Measurements from ENCODE around the gene TIGIT. TPM values are rescaled to one million over a fixed set of nuclear protein-coding genes. Genes with fewer than 3 reads are reported as not detected.

TIGIT gene
- total and polyA plus RNA-seq, 2 experiments from 2014 or later: not detected

GRCh38 chr3:114286266-114286665 is 7.6 kb upstream of the TIGIT start:
- no peak for TF ChIP-seq CTCF (IDR thresholded peaks at IDR 0.05; ENCODE audit: low read depth, low read length)
- no peak for DNase-seq (ENCODE audit: low read depth in 1 of 2, low spot score in 1 of 2)

GRCh38 chr3:114290911-114291901 is 2.6 kb upstream of the TIGIT start:
- Histone ChIP-seq H3K27me3 (no peaks in the 10 kb centered on the region), H3K27ac (no peak overlapping the region), H3K36me3 (no peaks in the 10 kb centered on the region), H3K4me3 (no peak overlapping the region), H3K4me1 (ENCODE audit: low read depth) (peaks cover 4% of the 10 kb centered on the region), H3K9me3 (ENCODE audit: low read depth) (no peaks in the 10 kb centered on the region)
- peak; percentile 64 to 69 for DNase-seq (ENCODE audit: low read depth in 1 of 2, low spot score in 1 of 2)
- peak; percentile 79 for TF ChIP-seq CTCF (IDR thresholded peaks at IDR 0.05; ENCODE audit: low read depth, low read length)

More at GRCh38 chr3:114286266-114286665, 7.6 kb upstream of the TIGIT start:
- Histone ChIP-seq H3K36me3 (no peaks in the 10 kb centered on the region), H3K9me3 (ENCODE audit: low read depth) (no peaks in the 10 kb centered on the region), H3K4me1 (ENCODE audit: low read depth) (no peaks in the 10 kb centered on the region), H3K27ac (no peak overlapping the region), H3K27me3 (no peaks in the 10 kb centered on the region), H3K4me3 (no peak overlapping the region)

- no peak for DNase-seq (ENCODE audit: low read depth in 1 of 2, low spot score in 1 of 2)
- peaks cover 4% of the 10 kb centered on the region for H3K4me1 ChIP-seq (ENCODE audit: low read depth)
- H3K27me3 ChIP-seq: no peaks in the 10 kb centered on the region
- no peaks in the 10 kb centered on the region for H3K36me3 ChIP-seq
- no peaks in the 10 kb centered on the region for H3K9me3 ChIP-seq (ENCODE audit: low read depth)
- no peak for TF ChIP-seq CTCF (IDR thresholded peaks at IDR 0.05; ENCODE audit: low read depth, low read length)
- H3K4me3 ChIP-seq: no peak overlapping the region
- H3K27ac ChIP-seq: no peak overlapping the region
Measured at GRCh38 chr3:114294940-114295480, 1.2 kb downstream of the TIGIT start.

GRCh38 chr3:114295946-114296345 is 2.1 kb downstream of the TIGIT start:
- Histone ChIP-seq H3K36me3 (no peaks in the 10 kb centered on the region), H3K27ac (no peak overlapping the region), H3K4me3 (no peak overlapping the region), H3K27me3 (no peaks in the 10 kb centered on the region), H3K9me3 (ENCODE audit: low read depth) (no peaks in the 10 kb centered on the region), H3K4me1 (ENCODE audit: low read depth) (peaks cover 4% of the 10 kb centered on the region)
- no peak for TF ChIP-seq CTCF (IDR thresholded peaks at IDR 0.05; ENCODE audit: low read depth, low read length)
- DNase-seq (ENCODE audit: low read depth in 1 of 2, low spot score in 1 of 2): no peak

GRCh38 chr3:114299421-114299820 is 5.6 kb downstream of the TIGIT start:
- H3K4me3 ChIP-seq: no peak overlapping the region
- no peaks in the 10 kb centered on the region for H3K4me1 ChIP-seq (ENCODE audit: low read depth)
- no peaks in the 10 kb centered on the region for H3K9me3 ChIP-seq (ENCODE audit: low read depth)
- peak; percentile 6 to 36 for DNase-seq (ENCODE audit: low read depth in 1 of 2, low spot score in 1 of 2)
- no peaks in the 10 kb centered on the region for H3K36me3 ChIP-seq
- H3K27ac ChIP-seq: no peak overlapping the region
- H3K27me3 ChIP-seq: no peaks in the 10 kb centered on the region
- peak; percentile 40 for TF ChIP-seq CTCF (IDR thresholded peaks at IDR 0.05; ENCODE audit: low read depth, low read length)
